ENCODE measurements around the gene HLCS.

DNA sequence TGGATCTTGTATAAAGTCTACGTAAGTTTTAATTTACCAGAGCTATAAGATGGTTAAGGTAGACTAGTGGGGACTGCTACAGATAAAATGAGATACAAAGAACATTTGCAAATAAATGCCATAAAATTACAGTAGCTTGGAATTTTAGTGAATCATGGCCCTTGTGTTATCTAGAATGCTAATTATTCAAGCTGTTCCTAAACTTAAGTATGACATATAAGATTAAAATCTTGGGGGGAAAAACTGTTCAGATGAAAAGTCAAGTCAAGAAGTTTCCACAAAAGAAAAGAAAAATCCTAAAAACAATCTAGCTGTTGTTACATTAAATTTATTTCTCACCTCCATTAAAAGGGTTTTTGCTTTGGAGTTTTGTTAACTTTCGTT lies 215.9 kb downstream of the HLCS start:
- TF ChIP-seq, protein P1, sequence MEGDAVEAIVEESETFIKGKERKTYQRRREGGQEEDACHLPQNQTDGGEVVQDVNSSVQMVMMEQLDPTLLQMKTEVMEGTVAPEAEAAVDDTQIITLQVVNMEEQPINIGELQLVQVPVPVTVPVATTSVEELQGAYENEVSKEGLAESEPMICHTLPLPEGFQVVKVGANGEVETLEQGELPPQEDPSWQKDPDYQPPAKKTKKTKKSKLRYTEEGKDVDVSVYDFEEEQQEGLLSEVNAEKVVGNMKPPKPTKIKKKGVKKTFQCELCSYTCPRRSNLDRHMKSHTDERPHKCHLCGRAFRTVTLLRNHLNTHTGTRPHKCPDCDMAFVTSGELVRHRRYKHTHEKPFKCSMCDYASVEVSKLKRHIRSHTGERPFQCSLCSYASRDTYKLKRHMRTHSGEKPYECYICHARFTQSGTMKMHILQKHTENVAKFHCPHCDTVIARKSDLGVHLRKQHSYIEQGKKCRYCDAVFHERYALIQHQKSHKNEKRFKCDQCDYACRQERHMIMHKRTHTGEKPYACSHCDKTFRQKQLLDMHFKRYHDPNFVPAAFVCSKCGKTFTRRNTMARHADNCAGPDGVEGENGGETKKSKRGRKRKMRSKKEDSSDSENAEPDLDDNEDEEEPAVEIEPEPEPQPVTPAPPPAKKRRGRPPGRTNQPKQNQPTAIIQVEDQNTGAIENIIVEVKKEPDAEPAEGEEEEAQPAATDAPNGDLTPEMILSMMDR (conservative IDR thresholded peaks at IDR 0.05 in 1 of 2, IDR thresholded peaks at IDR 0.05 in 1 of 2; ENCODE audit: low read depth in 1 of 2, low read length in 2 of 2), result no peak
- no peak for TF ChIP-seq EZH2 (IDR thresholded peaks at IDR 0.05; ENCODE audit: low read length, missing control alignments)
